LHCN-M2 (cell line): ENCODE data around the gene ZBTB22. TPM values are rescaled to one million over a fixed set of nuclear protein-coding genes. Genes with fewer than 3 reads are reported as not detected.
"Not testable (repeated sequence)": the region's sequence is repeated elsewhere in the genome, so short reads cannot be mapped to it uniquely, and the experiment has no call there.

Source experiments
- DNase-seq: peaks from one replicate; pipeline ENCODE4 v3.0.0-alpha.2; 2012; ENCODE audit warnings: low read depth
- polyA plus RNA-seq: library from polyadenylated mRNA; unstranded; fragments of >200 nt; gene quantifications from one replicate; pipeline ENCODE4 v1.2.1, GENCODE V29; 2012; ENCODE audit warnings: missing spikeins
- total RNA-seq: library from RNA; depleted of rRNA; stranded (reverse); fragments of >200 nt; gene quantifications from 2 replicates; pipeline ENCODE4 v1.2.3, GENCODE V29; 2014; rRNA removed

ZBTB22 gene, protein sequence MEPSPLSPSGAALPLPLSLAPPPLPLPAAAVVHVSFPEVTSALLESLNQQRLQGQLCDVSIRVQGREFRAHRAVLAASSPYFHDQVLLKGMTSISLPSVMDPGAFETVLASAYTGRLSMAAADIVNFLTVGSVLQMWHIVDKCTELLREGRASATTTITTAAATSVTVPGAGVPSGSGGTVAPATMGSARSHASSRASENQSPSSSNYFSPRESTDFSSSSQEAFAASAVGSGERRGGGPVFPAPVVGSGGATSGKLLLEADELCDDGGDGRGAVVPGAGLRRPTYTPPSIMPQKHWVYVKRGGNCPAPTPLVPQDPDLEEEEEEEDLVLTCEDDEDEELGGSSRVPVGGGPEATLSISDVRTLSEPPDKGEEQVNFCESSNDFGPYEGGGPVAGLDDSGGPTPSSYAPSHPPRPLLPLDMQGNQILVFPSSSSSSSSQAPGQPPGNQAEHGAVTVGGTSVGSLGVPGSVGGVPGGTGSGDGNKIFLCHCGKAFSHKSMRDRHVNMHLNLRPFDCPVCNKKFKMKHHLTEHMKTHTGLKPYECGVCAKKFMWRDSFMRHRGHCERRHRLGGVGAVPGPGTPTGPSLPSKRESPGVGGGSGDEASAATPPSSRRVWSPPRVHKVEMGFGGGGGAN
- 10.1 and 15.0 TPM in 2 replicates for total RNA-seq
- polyA plus RNA-seq, result 14.4 TPM

- peak; percentile 98 for DNase-seq
Measured at GRCh38 chr6:33317669-33318425, at the start of gene ZBTB22. TSS of gene ZBTB22 (minus strand) at chr6:33317744. CDS start at chr6:33316916, 828 bp downstream.

GRCh38 chr6:33367009-33367714, 49.6 kb upstream of the ZBTB22 start:
- DNase-seq, result no peak

DNA sequence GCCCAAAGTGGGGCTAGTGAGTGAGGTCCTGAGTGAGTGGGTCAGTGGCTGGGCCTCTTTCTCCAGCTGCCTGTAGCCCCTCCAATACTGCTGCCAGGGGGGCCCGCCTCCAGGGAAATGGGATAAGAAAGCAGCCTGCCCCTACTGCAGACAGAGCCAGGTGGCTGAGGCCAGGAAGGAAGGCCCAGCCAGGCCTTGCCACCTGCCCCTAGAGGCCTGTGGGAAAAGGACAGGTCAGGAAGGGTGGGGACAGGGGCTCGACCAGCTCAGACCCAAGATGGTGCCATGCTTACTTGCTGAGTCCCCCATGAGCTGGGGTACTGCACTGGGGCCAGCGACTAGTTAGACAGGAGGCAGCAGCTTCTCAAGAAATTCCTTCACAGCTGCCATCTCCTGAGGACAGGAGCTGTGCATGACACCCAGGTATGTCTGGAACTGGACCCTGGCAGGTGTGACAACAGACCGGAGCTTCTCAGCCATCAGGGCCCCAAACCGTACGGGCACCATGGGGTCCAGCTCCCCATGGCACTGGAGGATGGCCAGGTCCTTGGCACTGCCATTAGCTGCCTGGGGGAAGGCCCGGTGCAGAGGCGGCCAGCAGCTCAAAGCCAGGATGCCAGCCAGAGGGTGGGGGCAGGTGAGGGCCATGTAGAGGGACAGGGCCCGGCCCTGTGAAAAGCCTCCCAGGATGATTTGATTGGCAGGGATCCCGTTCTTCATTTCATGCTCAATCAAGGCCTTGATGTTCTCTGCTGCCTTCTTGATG, 47.8 kb upstream of the ZBTB22 start:
- not testable (repeated sequence) for DNase-seq

DNA sequence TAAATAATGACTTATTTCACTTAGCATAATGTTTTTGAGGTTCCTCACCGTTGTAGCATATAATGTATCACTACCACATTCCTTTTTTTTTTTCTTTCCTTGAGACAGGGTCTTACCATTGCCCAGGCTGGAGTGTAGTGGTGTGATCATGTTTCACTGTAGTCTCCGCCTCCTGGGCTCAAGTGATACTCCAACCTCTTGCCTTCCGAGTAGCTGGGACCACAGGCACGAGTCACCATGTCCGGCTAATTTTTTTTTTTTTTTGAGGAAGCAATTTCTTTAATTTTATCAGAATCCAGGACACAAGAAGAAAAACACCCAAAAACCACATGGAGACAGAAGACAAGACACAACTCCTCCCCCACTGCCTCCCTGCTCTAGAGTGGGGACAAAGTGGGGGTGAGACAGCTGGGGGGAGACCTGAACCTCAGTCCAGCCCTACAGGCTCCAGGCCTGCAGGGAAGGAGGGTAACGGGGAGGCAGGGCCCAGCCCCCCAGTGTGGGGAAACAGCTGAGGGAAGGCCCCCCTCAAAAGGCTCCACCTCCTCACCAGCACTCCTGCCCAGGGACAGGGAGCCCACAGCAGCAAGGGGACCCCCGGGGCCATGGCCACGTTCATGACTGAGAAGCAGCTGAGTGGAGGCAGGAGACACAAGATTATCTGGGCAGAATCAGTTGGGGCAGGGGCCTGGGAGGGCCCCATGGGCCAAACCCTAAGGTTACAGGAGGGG, 47.1 kb upstream of the ZBTB22 start:
- peak; percentile 63 for DNase-seq

DNA sequence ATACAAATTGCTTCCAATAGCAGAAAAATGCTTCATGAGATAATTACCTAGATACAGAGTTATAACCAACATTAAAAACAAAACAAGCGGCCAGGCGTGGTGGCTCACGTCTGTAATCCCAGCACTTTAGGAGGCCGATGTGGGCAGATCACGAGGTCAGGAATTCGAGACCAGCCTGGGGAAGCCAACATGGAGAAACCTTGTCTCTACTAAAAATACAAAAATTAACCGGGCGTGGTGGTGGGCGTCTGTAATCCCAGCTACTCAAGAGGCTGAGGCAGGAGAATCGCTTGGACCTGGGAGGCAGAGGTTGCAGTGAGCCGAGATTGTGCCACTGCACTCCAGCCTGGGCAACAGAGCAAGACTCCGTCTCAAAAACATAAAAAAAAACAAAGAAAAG, 45.9 kb upstream of the ZBTB22 start:
- not testable (repeated sequence) for DNase-seq

GRCh38 chr6:33359331-33359730, 41.8 kb upstream of the ZBTB22 start:
- DNase-seq, result no peak

DNA sequence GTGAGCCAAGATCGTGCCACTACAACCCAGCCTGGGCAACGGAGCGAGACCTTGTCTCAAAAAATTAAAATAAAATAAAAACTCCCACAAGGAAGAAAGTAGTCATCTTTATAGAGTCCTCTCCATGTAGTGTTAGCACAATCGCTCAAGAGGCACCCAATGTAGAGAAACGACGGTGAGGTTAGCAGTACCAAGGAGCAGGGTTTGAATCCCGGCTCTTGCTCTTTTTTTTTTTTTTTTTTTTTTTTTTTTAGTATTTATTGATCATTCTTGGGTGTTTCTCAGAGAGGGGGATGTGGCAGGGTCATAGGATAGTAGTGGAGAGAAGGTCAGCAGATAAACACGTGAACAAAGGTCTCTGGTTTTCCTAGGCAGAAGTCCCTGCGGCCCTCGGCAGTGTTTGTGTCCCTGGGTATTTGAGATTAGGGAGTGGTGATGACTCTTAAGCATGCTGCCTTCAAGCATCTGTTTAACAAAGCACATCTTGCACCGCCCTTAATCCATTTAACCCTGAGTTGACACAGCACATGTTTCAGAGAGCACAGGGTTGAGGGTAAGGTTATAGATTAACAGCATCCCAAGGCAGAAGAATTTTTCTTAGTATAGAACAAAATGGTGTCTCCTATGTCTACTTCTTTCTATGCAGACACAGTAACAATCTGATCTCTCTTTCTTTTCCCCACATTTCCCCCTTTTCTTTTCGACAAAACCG, 39.8 kb upstream of the ZBTB22 start:
- DNase-seq, result not testable (repeated sequence)

GRCh38 chr6:33356295-33356694, 38.8 kb upstream of the ZBTB22 start:
- DNase-seq, result no peak

GRCh38 chr6:33355860-33356259, 38.3 kb upstream of the ZBTB22 start:
- not testable (repeated sequence) for DNase-seq

DNA sequence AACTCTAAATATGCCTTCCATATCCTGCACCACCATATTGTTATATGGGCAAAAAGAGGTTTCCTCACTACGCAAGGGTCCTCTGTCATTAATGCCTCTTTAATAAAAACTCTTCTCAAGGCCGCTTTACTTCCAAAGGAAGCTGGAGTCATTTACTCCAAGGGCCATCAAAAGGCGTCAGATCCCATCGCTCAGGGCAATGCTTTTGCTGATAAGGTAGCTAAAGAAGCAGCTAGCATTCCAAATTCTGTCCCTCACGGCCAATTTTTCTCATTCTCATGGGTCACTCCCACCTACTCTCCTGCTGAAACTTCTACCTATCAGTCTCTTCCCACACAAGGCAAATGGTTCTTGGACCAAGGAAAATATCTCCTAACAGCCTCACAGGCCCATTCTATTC, 30.3 kb upstream of the ZBTB22 start:
- DNase-seq, result no peak

- DNase-seq, result peak; percentile 21
Measured at GRCh38 chr6:33346972-33347371, 29.4 kb upstream of the ZBTB22 start.

DNA sequence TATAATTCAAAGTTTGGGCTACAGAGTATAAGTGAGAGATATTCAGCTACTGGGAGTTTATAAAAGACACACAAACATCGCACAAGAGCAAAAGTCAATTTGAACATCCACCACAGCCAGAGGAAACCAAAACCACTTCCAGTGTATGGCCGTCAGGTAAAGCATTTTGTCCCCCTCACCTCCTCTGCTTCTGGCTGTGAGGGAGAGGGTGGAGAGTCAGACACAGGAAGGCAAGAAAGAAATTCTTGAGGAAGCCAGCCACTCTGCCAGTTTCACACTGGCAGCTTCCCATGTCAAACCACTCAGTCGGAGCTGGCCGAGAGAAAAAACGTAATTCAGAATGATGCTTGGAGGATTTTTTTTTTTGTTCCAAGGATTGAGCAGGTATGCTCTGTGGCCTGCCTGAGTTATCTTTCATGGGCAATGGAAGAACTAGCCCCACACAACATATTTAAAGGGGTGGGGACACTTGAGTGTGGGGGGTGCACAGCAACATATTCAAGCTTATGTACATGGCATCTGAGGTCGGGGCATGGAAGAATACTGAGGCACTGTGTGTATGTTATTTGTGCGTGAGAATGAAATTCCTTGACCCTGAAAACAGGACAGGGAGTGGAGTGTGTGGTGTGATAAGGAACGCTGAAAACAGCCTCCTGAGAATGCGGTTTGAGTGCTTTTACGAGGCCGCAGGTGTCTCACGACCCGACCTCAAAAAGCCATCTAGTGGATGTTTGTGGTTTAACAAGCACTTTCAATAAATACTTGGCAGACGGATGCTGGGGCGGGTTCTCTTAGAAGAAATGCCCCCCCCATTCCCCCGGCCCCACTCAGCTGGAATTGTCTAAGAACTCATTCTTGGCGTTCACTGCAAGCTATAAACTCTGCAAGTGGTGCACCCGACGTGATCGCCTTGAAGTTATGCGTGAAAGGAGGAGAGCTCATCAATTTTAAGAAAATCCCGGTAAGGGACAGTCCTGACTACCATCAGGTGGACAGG, 27.5 kb upstream of the ZBTB22 start:
- peak; percentile 75 for DNase-seq

- no peak for DNase-seq
Measured at GRCh38 chr6:33343953-33344611, 26.5 kb upstream of the ZBTB22 start.

DNA sequence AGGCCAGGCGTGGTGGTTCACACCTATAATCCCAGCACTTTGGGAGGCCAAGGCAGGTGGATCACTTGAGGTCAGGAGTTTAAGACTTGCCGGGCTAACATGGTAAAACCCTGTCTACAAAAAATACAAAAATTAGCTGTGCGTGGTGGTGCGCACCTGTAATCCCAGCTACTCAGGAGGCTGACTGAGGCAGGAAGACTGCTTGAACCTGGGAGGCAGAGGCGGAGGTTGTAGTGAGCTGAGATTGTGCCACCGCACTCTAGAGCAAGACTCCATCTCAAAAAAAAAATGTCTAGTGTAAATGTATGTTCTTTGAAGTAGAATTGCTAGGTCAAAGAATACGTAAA, 26.0 kb upstream of the ZBTB22 start:
- DNase-seq, result not testable (repeated sequence)

GRCh38 chr6:33339193-33339592, 21.6 kb upstream of the ZBTB22 start:
- no peak for DNase-seq

GRCh38 chr6:33336495-33336894, 19.0 kb upstream of the ZBTB22 start:
- DNase-seq, result no peak

GRCh38 chr6:33335916-33336315, 18.4 kb upstream of the ZBTB22 start:
- no peak for DNase-seq

DNA sequence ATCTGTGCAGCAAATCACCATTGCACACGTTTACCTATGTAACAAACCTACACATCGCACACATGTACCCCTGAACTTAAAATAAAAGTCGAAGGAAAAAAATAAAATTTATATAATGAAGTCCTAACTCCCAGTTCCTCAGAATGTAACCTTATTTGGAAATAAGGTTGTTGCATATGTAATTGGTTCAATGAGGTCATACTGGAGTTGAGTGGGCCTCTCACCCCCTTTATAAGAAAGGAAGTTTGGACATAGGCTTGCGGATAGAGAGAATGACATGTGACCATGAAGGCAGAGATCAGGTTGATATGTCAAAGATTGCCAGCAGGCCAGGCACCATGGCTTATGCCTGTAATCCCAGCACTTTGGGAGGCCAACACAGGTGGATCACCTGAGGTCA, 16.1 kb upstream of the ZBTB22 start:
- DNase-seq, result no peak
